ENCODE measurements around the gene BRMS1L.

- TF ChIP-seq CTCF (IDR thresholded peaks at IDR 0.05) (no peak), EZH2phosphoT487 (IDR thresholded peaks at IDR 0.05) (no peak)
Measured at GRCh38 chr14:35786856-35787255, 39.3 kb upstream of the BRMS1L start.

All from neural progenitor cell (in vitro differentiated cells).